HG03064 (cell line): Measurements from ENCODE around the gene MAPKAP1.

Experiments
- ATAC-seq: cut with Tn5 transposase; IDR thresholded peaks from one replicate; pipeline ENCODE4 v1.9.1; 2021; ENCODE audit warnings: low read depth; ENCODE audit not compliant: unreplicated experiment

MAPKAP1 gene

GRCh38 chr9:125495172-125496119 is 211.6 kb downstream of the MAPKAP1 start:
- ATAC-seq = no peak

GRCh38 chr9:125494653-125494915 is 212.4 kb downstream of the MAPKAP1 start:
- ATAC-seq = no peak

GRCh38 chr9:125493881-125494652 is 212.9 kb downstream of the MAPKAP1 start:
- no peak for ATAC-seq

GRCh38 chr9:125493384-125493783 is 213.6 kb downstream of the MAPKAP1 start:
- ATAC-seq = no peak

- ATAC-seq = no peak
Measured at GRCh38 chr9:125492719-125493118, 214.3 kb downstream of the MAPKAP1 start.

- ATAC-seq = no peak
Measured at GRCh38 chr9:125487842-125488241, 219.2 kb downstream of the MAPKAP1 start.

- ATAC-seq = no peak
Measured at GRCh38 chr9:125486576-125486975, 220.4 kb downstream of the MAPKAP1 start.

GRCh38 chr9:125486152-125486508 is 220.9 kb downstream of the MAPKAP1 start:
- no peak for ATAC-seq

GRCh38 chr9:125485471-125486151 is 221.4 kb downstream of the MAPKAP1 start:
- no peak for ATAC-seq

- ATAC-seq = no peak
Measured at GRCh38 chr9:125484350-125485282, 222.4 kb downstream of the MAPKAP1 start.

- ATAC-seq = no peak
Measured at GRCh38 chr9:125483697-125484096, 223.3 kb downstream of the MAPKAP1 start.

- ATAC-seq = no peak
Measured at GRCh38 chr9:125479846-125480615, 227.0 kb downstream of the MAPKAP1 start.

GRCh38 chr9:125477089-125477544 is 229.9 kb downstream of the MAPKAP1 start:
- no peak for ATAC-seq

- no peak for ATAC-seq
Measured at GRCh38 chr9:125476645-125477044, 230.4 kb downstream of the MAPKAP1 start.

GRCh38 chr9:125475385-125475784 is 231.6 kb downstream of the MAPKAP1 start:
- no peak for ATAC-seq

- ATAC-seq = no peak
Measured at GRCh38 chr9:125472926-125473701, 233.9 kb downstream of the MAPKAP1 start.

- ATAC-seq = no peak
Measured at GRCh38 chr9:125472562-125472925, 234.5 kb downstream of the MAPKAP1 start.

GRCh38 chr9:125470767-125471580 is 236.0 kb downstream of the MAPKAP1 start:
- no peak for ATAC-seq
